Fibroblast of skin of left biceps (primary cell): ENCODE data around the gene SPPL2A.
A peak's percentile ranks its signal among the peaks of the same experiment; 100 is the strongest.
"Not testable (repeated sequence)": the region's sequence is repeated elsewhere in the genome, so short reads cannot be mapped to it uniquely, and the experiment has no call there.

Experiments used
- DNase-seq, 2 experiments: peaks; one replicate each; pipeline ENCODE4 v3.0.0-alpha.2; 2013; ENCODE audit warnings: low read depth in 2 of 2

The SPPL2A gene

GRCh38 chr15:50765195-50765967 is at the start of gene SPPL2A:
Gene SPPL2A (minus strand): TSS chr15:50765706. CDS start chr15:50765533, 173 bp downstream.
- peak; percentile 72 to 73 for DNase-seq

- no peak for DNase-seq
Measured at GRCh38 chr15:50814634-50815033, 49.1 kb upstream of the SPPL2A start.

GRCh38 chr15:50813865-50814264 is 48.4 kb upstream of the SPPL2A start:
- no peak for DNase-seq

- DNase-seq = no peak
Measured at GRCh38 chr15:50813089-50813488, 47.6 kb upstream of the SPPL2A start.

- DNase-seq = not testable (repeated sequence)
Measured at GRCh38 chr15:50812181-50812506, 46.6 kb upstream of the SPPL2A start.

GRCh38 chr15:50811461-50812180 is 46.1 kb upstream of the SPPL2A start:
- not testable (repeated sequence) for DNase-seq

- DNase-seq = no peak
Measured at GRCh38 chr15:50810128-50810527, 44.6 kb upstream of the SPPL2A start.

GRCh38 chr15:50808728-50809127 is 43.2 kb upstream of the SPPL2A start:
- no peak for DNase-seq

GRCh38 chr15:50803479-50804180 is 38.1 kb upstream of the SPPL2A start:
- DNase-seq = no peak

- no peak for DNase-seq
Measured at GRCh38 chr15:50800715-50801114, 35.2 kb upstream of the SPPL2A start.

- no peak for DNase-seq
Measured at GRCh38 chr15:50798684-50799083, 33.2 kb upstream of the SPPL2A start.

GRCh38 chr15:50797926-50798325 is 32.4 kb upstream of the SPPL2A start:
- no peak for DNase-seq

GRCh38 chr15:50791486-50791885 is 26.0 kb upstream of the SPPL2A start:
- DNase-seq = no peak

GRCh38 chr15:50790778-50791453 is 25.4 kb upstream of the SPPL2A start:
- DNase-seq = no peak

- no peak for DNase-seq
Measured at GRCh38 chr15:50786871-50787270, 21.4 kb upstream of the SPPL2A start.

- DNase-seq = no peak
Measured at GRCh38 chr15:50786438-50786837, 20.9 kb upstream of the SPPL2A start.

- no peak for DNase-seq
Measured at GRCh38 chr15:50783895-50784294, 18.4 kb upstream of the SPPL2A start.

- DNase-seq = no peak
Measured at GRCh38 chr15:50783411-50783810, 17.9 kb upstream of the SPPL2A start.

- no peak for DNase-seq
Measured at GRCh38 chr15:50778086-50778485, 12.6 kb upstream of the SPPL2A start.

GRCh38 chr15:50777042-50777441 is 11.5 kb upstream of the SPPL2A start:
- DNase-seq = no peak

- DNase-seq = no peak
Measured at GRCh38 chr15:50774450-50774849, 8.9 kb upstream of the SPPL2A start.

GRCh38 chr15:50773389-50773788 is 7.9 kb upstream of the SPPL2A start:
- DNase-seq = no peak
